Progenitor cell of endocrine pancreas (in vitro differentiated cells): Measurements from ENCODE around the gene ATP2A3. TPM values are rescaled to one million over a fixed set of nuclear protein-coding genes. Genes with fewer than 3 reads are reported as not detected.

Source experiments
- DNase-seq: peaks from one replicate; pipeline ENCODE4 v3.0.0; 2021; ENCODE audit warnings: low spot score; ENCODE audit not compliant: unreplicated experiment
- H3K27ac Mint-ChIP-seq: 2 replicates; pipeline ENCODE4 v1.8.0; 2021; ENCODE audit warnings: mild to moderate bottlenecking, moderate library complexity, mixed read lengths
- H3K27me3 Mint-ChIP-seq: 2 replicates; pipeline ENCODE4 v1.8.0; 2021; ENCODE audit warnings: mixed read lengths
- H3K36me3 Mint-ChIP-seq: 2 replicates; pipeline ENCODE4 v1.8.0; 2022; ENCODE audit warnings: mixed read lengths; ENCODE audit not compliant: insufficient read depth
- H3K4me1 Mint-ChIP-seq: 2 replicates; pipeline ENCODE4 v1.8.0; 2021; ENCODE audit warnings: low read depth, mixed read lengths
- H3K4me3 Mint-ChIP-seq: 2 replicates; pipeline ENCODE4 v1.8.0; 2021; ENCODE audit warnings: low read depth, mild to moderate bottlenecking, moderate library complexity, mixed read lengths
- H3K9me3 Mint-ChIP-seq: 2 replicates; pipeline ENCODE4 v1.8.0; 2021; ENCODE audit warnings: low read depth, mixed read lengths
- CTCF ChIP-seq: fragments of 200-600 bp; sonication (generic); IDR thresholded peaks from one replicate; pipeline ENCODE4 v1.5.0; 2021; ENCODE audit warnings: antibody characterized with exemption, mild to moderate bottlenecking; ENCODE audit not compliant: unreplicated experiment
- total RNA-seq: library from RNA; stranded (reverse); gene quantifications from 2 replicates; pipeline ENCODE4 v1.2.1, GENCODE V29; 2021

ATP2A3 gene
- total RNA-seq, 1 donor from 2014 or later = 59.2 TPM

- Mint-ChIP-seq H3K4me1 (peaks cover 3% of the 10 kb centered on the region), H3K4me3 (no peak overlapping the region), H3K36me3 (peaks cover 1% of the 10 kb centered on the region), H3K9me3 (peaks cover 6% of the 10 kb centered on the region), H3K27ac (no peak overlapping the region), H3K27me3 (peaks cover 33% of the 10 kb centered on the region)
- no peak for TF ChIP-seq CTCF
- DNase-seq = no peak
Observed at GRCh38 chr17:3969963-3970362, 5.7 kb upstream of the ATP2A3 start.

- H3K4me1 Mint-ChIP-seq = peaks cover 3% of the 10 kb centered on the region
- no peak for DNase-seq
- TF ChIP-seq CTCF = no peak
- no peaks in the 10 kb centered on the region for H3K36me3 Mint-ChIP-seq
- H3K27me3 Mint-ChIP-seq = peaks cover 37% of the 10 kb centered on the region
- no peaks in the 10 kb centered on the region for H3K9me3 Mint-ChIP-seq
- no peak overlapping the region for H3K27ac Mint-ChIP-seq
- no peak overlapping the region for H3K4me3 Mint-ChIP-seq
Observed at GRCh38 chr17:3968886-3969524, 4.8 kb upstream of the ATP2A3 start.

GRCh38 chr17:3968015-3968414 is 3.8 kb upstream of the ATP2A3 start:
- no peaks in the 10 kb centered on the region for H3K9me3 Mint-ChIP-seq
- H3K36me3 Mint-ChIP-seq = no peaks in the 10 kb centered on the region
- H3K27me3 Mint-ChIP-seq = peaks cover 41% of the 10 kb centered on the region

GRCh38 chr17:3966720-3967363 is 2.6 kb upstream of the ATP2A3 start:
- no peak for DNase-seq
- no peaks in the 10 kb centered on the region for H3K36me3 Mint-ChIP-seq
- H3K27ac Mint-ChIP-seq = no peak overlapping the region
- H3K4me1 Mint-ChIP-seq = peaks cover 3% of the 10 kb centered on the region
- no peak overlapping the region for H3K4me3 Mint-ChIP-seq
- TF ChIP-seq CTCF = no peak
- H3K27me3 Mint-ChIP-seq = peaks cover 51% of the 10 kb centered on the region
- H3K9me3 Mint-ChIP-seq = no peaks in the 10 kb centered on the region

More at GRCh38 chr17:3968015-3968414, 3.8 kb upstream of the ATP2A3 start:
- Mint-ChIP-seq H3K27ac (no peak overlapping the region), H3K4me3 (no peak overlapping the region), H3K4me1 (peaks cover 3% of the 10 kb centered on the region)
- no peak for TF ChIP-seq CTCF
- DNase-seq = no peak

- no peak for DNase-seq
- no peaks in the 10 kb centered on the region for H3K9me3 Mint-ChIP-seq
- no peak overlapping the region for H3K4me3 Mint-ChIP-seq
- no peak for TF ChIP-seq CTCF
- peak overlapping the region; percentile 20 for H3K27ac Mint-ChIP-seq
- H3K36me3 Mint-ChIP-seq = no peaks in the 10 kb centered on the region
- peaks cover 57% of the 10 kb centered on the region for H3K27me3 Mint-ChIP-seq
- peaks cover 8% of the 10 kb centered on the region for H3K4me1 Mint-ChIP-seq
Observed at GRCh38 chr17:3965118-3965800, 1.0 kb upstream of the ATP2A3 start.
